Stimulated activated CD8-positive, alpha-beta memory T cell treated with anti-CD3 and anti-CD28 coated beads, Interleukin-4, amount 100 ng/mL, for 1 hour (primary cell): ENCODE measurements around the gene ZFP36L1.

ENCODE experiments used
- DNase-seq, 2 donors: peaks; one replicate each; pipeline ENCODE4 v3.0.0-alpha.2; 2020; ENCODE audit warnings: low read depth in 2 of 2, low spot score in 1 of 2

Gene ZFP36L1

GRCh38 chr14:68816183-68816942 is 23.5 kb upstream of the ZFP36L1 start:
- DNase-seq = peak; percentile 83 to 87

GRCh38 chr14:68815298-68816182 is 22.7 kb upstream of the ZFP36L1 start:
- no peak for DNase-seq

GRCh38 chr14:68814539-68815297 is 21.9 kb upstream of the ZFP36L1 start:
- DNase-seq = no peak

DNA sequence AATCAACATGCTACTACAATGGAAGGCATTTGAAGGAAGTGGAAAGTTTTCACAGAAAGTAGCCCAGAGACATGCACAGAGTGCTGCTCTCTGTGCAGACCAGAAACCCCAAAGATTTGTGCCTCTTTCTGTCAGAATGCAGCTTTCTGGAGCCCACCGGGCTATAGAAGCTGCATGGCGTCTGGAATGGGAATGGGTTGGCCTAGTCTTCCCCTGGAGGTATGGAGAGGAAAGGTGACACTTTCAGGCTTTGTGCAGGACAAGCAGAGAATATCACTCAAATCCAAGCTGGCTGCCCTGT is 21.3 kb upstream of the ZFP36L1 start:
- no peak for DNase-seq

DNA sequence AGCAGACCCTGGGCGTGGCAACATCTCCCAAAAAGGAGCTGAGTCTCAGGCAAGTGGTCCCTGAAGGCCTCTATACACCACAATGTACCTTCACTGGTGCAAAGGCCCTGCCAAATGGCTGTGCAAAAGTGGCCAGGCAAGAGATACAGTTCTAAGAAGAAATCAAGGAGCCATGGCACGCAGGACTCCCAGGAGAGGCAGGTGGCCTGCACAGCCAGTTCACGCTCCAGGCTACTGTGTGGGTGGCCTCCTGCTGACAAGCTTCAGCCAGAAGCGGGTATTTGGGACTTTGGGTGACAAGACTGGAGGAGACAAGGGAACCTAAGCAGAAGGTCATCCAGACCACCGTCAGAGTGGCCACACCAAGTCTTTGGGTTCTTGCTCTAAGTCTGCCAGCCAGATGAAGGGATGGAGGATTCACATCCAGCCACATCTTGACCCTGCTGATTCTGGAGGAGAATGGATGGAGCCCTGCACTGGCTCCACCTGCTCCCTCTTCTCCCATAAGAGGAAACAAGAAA is 20.5 kb upstream of the ZFP36L1 start:
- no peak for DNase-seq

DNA sequence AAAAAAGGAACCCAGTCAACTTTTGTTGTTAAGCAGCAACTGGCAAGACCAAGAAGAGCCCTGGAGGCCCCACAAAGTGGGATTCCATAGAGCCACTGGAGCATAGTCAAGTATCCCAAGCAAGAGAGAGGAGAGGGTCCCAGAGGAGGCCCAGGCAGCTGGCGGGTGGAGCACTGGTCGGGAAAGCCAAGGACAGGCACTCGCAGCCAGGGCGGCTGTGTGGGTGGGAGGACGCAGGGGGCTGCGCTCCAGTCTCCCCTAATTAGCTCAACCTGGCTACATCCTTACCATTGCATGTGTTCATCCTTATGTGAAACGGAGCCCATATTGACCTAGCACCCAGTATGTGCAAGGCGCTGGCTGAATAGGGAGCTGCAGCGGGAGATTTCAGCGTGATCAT is 18.3 kb upstream of the ZFP36L1 start:
- no peak for DNase-seq

GRCh38 chr14:68810173-68811153 is 17.6 kb upstream of the ZFP36L1 start:
- no peak for DNase-seq

DNA sequence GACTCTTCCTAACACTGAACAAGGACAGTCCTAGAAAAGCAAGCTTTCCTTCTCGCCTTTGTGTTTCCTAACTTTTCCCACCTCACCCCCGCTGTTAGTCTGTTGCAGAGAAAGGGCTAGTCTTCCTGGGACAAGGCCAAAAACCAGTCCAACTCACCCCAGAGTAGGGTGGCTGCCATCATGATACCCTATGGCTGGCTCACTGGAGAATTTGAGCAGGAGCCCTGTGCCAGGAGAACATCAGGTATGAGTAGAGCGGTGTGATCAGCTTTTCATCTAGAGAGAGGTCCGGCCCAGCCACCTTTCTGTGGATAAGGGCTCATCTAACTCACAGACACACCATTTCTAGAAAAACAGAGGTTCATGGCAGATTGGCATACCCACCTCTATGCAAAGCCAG is 16.7 kb upstream of the ZFP36L1 start:
- DNase-seq = no peak

- DNase-seq = no peak
Measured at GRCh38 chr14:68808696-68809480, 16.0 kb upstream of the ZFP36L1 start.

- DNase-seq = no peak
Measured at GRCh38 chr14:68807987-68808386, 15.1 kb upstream of the ZFP36L1 start.

GRCh38 chr14:68807148-68807600 is 14.3 kb upstream of the ZFP36L1 start:
- no peak for DNase-seq

- no peak for DNase-seq
Measured at GRCh38 chr14:68806526-68807147, 13.8 kb upstream of the ZFP36L1 start.

DNA sequence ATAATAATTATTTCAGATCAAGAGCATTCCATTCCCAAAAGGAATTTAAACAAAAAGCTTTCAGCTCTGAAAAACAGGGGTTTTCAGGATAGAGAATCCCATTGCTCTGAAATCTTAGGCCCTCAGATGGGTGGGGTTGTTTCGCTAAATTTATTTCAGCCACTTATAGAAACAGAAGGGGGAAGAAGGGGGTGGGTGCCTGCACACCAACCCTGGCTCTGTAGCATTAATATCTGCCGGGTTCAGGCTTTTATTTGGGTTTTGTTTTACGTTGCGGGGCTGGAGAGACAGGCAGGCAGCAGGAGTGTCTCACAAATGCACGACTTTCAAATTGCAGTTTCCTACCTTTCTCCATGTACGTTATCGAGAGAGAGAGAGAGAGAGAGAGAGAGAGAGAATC is 12.5 kb upstream of the ZFP36L1 start:
- DNase-seq = no peak

- DNase-seq = no peak
Measured at GRCh38 chr14:68801631-68802030, 8.8 kb upstream of the ZFP36L1 start.

DNA sequence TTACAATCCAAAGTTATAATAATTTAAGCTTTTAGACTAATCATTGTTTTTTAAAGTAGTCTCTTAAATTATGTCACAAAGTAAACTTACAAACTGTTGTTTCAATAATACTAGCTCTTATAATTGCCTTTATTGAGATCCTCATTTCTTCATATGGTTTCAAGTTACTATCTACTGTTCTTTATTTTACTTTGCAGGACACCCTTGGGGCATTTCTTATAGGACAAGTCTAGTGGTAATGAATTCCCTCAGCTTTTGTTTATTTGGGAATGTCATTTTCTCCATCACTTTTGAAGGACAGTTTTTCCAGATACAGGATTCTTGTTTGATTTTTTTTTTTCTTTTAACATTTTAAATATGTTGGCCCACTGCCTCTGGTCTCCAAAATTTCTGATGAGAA is 8.1 kb upstream of the ZFP36L1 start:
- DNase-seq = no peak

GRCh38 chr14:68800390-68800789 is 7.5 kb upstream of the ZFP36L1 start:
- no peak for DNase-seq

- no peak for DNase-seq
Measured at GRCh38 chr14:68798621-68799020, 5.8 kb upstream of the ZFP36L1 start.

- no peak for DNase-seq
Measured at GRCh38 chr14:68797121-68797670, 4.3 kb upstream of the ZFP36L1 start.
